GM21423 (cell line): ENCODE measurements around the gene CHCHD6.

ENCODE experiments used
- ATAC-seq: cut with Tn5 transposase; IDR thresholded peaks from one replicate; pipeline ENCODE4 v1.9.1; 2021; ENCODE audit warnings: mild to moderate bottlenecking, moderate library complexity; ENCODE audit not compliant: unreplicated experiment

CHCHD6 gene

DNA sequence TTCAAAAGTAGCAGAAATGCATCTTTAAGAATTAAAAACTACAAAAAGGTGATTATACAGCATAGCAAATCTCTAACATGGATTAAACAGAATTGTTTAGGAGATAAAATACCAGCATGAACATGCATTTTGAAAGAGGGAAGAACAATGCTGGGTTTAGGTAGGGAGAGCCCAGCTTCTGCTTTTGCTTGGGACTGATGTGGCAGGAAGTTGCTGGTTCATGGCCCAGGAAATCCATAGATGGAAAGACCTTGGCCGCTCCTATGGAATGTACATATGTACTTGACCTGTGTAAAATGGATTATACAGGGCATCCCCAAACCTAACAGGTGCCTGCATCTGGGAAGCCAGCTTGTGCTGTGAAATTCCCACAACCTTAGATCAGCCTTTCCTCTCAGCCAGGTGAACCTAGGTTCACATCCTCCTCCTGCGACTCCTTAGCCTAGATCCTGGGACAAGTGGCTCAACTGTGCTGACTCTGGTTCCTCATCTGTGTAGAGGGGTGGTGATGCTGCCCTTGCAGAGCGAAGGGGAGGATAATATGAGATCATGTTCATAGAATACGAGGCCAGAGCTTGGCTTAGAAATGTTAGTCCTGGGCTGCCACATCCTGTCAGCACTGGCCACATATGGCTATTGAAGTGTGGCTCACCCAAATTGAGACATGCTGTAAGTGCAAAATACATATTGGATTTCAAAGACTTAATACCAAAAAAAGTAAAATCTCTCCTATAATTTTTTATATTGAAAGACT, 231.9 kb downstream of the CHCHD6 start:
- no peak for ATAC-seq

DNA sequence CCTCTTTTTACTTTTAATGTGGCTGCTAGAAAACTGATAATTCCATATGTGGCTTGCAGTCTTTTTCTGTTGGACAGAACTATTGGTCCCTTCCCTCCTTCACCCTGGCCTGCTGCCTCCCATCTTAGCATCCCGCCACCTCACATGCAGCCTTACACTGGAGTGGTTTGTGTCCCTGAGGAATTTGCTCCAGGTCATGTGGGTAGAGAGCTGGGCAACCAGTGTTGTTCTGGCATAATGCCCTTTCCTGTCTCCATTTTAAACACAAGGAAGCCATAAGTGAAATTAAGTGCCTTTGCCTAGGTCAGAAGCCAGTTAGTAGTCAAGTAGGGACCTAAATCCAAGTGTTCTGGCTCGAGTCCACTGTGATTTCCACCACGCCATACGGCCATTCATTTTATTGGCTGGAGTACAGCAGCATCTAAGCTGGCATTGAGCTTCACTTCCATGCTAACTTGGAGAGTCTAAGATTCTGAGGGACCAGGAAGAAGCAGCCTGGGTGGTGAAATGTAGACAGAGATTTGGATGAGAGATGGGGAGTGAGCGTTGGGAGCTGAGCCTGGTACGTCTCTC, 232.9 kb downstream of the CHCHD6 start:
- no peak for ATAC-seq

DNA sequence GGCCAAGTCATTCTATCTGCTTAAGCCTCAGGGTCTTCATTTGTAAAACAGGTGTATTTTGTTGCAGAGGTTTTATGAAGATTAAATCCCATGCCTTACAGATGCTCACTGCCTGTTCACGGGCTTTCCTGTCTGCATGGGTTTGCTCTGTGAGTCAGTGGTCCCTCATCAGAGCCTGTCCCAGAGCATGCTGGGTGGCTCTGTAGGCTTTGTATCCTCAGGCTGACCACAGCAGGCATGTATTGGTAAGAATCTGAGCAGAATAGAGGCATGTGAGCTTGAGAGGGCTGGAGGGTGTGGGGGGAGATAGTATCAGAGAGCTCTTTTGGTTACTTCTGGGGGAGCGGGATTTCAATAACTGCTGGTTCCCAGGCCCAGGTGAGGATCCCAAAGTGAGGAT, 233.5 kb downstream of the CHCHD6 start:
- ATAC-seq: no peak

DNA sequence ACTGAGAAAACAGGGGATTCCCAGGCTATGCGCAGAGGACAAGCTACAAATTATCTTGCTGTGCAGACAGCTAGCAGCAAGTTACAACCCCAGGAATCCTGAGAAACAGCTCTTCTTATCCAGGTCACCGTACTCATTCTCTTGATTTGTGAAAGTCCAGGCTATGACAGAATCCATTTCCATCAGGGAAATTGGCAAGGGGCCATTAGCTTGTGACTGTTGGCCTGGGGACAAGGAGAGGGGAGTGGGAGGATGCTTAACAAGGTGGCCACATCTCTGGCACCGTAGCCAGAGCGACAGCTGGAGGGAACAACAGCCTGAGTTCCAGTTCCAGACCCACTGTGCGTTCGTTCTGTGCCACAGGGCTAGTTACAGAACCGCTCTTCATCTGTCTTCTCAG, 233.9 kb downstream of the CHCHD6 start:
- no peak for ATAC-seq

DNA sequence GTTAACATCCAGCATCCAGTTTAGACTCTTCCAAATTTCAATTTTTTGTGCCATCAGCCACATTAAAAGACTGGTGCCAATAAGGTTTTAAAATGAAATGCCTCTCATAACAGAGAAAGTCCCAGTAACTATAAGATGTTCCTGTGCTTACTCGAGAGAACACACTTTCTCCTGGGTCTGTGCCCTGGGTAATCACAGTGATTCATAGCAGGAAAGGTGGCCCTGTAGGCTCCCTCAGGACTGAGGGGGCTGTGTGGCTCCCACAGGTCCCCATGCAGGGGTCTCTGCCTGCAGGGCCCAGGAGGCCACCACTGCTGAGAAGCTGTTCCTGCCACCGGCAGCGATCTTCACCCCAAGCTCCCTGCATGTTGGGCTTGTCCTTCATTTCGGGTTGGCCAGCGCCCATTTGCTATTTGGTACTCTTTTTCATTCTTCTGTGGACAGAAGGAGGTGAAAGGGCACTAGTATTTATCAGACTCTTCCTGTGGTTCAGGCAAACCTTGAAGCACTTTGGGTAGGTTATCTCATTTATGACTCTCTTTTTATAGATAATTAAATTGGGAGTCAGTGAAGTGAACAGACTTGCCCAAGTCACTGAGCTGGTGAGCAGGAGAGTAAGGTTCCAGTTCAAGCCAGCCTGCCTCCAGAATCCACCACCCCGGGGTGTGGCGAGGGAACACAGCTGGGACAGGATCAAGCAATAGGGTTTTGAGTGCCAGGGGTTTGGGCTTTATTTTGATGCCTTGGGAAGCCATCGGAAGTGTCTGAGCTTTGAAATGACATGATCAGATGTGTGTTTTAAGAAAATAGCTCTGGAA, 234.7 kb downstream of the CHCHD6 start:
- no peak for ATAC-seq

DNA sequence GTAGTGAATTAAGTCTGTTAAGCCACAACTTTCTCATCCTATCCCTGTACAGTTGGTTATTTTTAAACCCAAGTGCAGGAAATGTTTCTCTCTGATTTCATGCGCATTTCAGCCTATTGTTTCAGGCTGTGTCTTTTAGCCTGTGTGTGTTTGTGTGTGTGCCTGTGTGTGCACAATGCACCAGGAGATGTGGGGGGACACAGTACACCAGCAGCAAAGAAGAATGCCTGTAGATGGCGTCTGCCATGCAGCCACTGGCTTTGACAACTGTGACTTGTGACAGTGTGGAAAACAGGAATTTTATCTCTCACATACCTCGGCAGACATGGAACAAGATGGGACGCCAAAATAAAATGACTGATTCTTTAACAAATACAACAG, 235.3 kb downstream of the CHCHD6 start:
- no peak for ATAC-seq

DNA sequence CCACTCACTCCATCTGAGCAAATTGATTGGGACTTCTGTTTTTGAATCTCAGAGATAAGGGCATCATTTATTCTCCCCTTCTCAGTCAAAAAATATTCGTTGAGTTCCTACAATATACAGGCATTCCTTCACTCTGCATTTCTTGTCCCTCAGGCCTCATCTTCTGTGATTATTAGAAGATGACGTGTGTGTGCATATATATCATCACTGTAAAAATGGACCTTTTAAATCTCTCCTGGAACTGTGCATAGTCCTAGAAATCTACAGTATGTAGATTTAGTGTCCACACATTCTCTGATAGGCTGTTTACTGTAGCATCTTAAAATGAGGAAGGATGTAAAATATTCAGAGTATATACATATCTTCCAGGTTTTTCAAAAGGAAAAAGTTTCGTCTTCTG, 235.7 kb downstream of the CHCHD6 start:
- no peak for ATAC-seq

DNA sequence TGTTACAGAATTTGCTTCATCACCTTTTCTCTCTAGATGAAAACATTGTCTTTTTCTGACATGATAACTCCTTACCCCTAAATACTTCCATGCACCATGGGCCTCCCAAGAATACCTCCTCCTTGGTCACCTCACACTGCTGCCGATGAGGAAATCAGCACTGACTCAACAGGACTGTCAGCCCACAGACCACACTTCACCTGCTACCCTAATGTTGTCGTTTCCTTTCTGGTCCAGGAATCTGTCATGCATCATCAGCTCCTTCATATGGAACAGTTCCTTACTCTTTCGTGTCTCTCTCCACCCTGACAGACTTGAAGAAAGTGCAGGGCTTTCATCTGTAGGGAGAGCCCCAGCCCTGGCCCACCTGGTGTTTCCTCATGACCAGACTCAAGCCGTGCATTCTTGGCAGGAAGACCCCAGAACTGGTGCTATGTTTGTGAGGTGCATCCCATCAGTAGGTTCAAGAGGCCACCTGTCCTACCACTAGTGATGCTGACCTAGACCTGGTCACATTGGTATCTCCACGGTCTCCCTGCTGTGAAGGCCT, 237.8 kb downstream of the CHCHD6 start:
- no peak for ATAC-seq

DNA sequence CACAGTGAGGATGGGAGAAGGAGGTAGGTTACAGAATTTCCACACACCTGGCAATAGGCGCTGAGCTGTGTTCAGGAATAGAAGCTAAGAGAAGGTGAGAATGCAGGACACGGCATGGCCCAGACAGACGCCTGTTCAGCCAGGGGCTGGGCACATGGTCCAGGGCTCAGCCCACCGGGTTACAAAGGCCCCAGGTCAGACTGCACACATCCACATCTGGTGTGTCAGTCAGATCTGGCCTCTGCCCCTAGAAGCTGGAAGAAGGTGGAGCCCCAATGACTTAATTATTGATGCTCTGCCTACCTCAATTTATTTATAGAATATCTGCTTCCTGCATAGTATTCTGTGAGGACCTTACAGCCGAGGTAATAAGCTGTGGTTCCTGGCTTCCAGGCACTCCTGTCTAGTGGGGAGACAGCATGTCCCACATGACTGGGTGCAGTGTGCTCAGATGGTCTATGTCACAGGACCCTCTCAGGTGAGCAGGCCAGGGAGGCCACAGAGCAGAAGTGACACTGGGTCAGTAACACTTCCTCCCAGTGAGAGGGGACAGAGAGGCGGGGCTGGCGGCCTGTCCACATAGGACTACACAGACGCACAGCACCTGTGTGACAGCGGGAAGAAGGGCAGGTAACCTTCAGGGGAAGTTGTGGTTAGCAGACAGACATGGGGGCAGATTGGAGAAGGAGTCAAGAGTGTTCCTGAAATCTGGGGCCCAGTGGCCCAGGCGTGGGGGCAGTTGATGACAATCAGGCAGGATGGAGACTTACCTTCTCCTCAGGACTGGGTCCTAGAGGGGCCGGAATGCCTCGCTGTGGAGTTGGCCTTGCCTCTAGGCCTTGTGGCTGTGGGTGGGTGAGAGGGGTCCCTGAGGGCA, 240.3 kb downstream of the CHCHD6 start:
- no peak for ATAC-seq

DNA sequence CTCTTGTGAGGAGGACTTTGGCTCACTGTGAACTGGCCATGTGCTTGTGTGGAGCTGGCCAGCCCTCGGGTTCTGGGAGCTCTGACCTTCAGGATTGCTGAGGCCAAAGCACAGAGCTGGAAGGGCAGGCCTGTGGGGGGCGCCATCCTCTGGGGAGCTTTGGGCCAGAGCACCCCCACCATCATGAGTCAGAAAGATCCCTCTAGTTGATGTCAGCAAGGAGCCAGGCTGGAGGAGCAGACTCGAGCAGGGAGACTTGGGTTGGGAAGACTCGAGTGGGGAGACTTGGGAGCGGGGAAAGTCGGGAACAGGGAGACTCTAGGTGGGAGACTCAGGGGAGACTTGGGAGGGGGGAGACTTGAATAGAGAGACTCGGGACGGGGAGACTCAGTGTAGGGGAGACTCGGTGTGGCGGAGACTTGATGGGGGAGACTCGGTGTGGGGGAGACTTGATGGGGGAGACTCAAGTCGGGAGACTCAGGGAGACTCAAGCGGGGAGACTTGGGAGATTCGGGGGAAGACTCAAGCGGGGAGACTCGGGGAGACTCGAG, 241.2 kb downstream of the CHCHD6 start:
- ATAC-seq: no peak

DNA sequence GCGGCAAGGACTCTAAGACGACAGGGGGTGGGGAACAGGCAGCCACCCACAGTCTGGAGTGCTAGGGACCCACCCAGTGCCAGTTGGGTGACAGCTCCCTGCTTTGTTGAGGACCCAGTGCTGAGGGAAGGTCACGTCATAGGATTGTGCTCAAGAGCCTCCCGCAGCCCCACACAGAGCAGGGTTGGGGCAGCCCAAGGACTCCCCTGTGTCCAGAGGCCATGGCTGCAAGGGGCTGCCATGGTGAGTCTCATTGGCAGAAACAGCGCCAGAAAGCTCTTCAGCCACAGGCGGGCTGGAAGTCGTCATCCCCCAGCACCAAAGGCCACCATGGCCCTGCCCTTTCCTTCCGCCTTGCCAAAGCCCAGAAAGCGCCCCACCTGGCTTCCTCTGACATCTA, 241.9 kb downstream of the CHCHD6 start:
- no peak for ATAC-seq

DNA sequence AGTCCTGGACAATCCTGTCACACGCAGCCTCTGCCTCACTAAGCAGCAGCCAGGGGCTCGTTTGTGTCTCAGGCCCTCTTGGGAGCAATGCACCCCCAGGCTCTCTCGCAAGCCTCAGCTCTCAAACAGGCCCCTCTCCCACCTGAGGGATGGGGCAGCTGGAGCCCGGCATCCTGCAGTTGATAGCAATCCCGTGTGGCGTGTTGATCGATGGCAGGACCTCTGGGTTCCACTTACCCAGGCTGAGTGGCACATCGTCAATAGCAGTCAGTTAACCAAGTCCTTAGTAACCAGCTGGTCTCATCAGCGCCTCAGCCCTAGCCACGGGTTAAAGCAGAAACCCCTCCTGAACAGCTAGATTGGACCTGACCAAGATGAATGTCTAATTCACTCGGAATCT, 242.4 kb downstream of the CHCHD6 start:
- no peak for ATAC-seq

DNA sequence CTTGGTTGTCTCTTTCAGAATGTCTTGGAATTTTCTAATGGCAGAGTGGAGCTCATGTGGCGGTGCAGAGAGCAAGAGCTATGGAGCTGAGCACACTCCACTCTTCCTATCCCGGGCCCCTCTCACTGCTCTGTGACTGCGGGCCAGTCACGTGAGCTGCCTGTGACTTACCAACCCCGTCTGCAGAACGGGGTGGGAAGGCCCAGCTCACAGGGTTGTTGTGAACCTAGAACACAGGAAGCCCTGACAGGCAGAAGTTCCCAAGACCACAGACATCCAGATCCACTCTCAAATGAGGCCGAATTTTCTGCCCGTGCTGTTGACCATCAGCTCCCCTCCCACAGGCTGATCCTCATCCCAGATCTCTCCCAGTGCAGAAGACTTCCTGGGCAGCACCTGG, 243.4 kb downstream of the CHCHD6 start:
- ATAC-seq: no peak

DNA sequence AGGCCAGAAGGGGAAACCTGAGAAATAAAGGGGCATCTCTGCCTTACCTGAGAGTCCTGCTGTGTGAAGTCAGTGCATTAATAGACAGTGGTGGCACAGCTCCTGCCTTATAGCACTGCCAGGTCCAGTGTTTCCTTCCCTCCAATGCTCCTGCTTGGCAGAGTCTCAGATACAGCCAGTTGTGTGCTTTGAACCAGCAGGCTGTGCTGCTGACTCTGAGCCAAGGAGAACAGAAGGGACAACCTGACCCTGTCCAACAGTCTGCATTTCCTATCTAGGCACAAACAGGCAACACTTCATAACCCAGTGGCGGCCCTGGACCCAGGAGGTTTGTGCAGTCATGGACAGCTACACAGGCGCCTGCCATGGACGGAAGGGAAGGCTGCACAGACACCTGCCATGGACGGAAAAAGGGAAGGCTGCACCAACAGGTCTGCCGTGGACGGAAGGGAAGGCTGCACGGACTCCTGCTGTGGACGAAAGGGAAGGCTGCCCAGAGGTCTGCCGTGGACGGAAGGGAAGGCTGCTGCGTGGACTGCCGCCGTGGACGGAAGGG, 245.0 kb downstream of the CHCHD6 start:
- ATAC-seq: no peak

DNA sequence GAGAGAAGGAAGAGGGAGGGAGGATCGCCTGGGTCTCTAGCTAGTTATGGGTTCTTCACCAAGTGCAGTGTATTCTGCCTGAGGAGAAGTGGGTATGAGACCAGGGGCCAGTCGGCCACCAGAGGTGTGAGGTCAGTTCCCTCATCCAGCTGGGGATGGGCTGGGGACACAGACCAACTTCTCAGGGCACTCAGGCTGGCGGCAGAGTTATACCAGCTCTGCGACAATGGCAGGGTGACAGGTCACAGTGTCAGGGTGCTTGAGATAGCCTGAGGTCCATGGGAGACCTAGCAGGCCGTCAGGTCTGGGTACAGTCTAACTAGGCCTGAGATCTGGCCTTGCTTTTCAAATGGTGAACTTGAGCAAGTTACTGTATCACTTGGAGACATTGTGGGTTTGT, 247.5 kb downstream of the CHCHD6 start:
- no peak for ATAC-seq

DNA sequence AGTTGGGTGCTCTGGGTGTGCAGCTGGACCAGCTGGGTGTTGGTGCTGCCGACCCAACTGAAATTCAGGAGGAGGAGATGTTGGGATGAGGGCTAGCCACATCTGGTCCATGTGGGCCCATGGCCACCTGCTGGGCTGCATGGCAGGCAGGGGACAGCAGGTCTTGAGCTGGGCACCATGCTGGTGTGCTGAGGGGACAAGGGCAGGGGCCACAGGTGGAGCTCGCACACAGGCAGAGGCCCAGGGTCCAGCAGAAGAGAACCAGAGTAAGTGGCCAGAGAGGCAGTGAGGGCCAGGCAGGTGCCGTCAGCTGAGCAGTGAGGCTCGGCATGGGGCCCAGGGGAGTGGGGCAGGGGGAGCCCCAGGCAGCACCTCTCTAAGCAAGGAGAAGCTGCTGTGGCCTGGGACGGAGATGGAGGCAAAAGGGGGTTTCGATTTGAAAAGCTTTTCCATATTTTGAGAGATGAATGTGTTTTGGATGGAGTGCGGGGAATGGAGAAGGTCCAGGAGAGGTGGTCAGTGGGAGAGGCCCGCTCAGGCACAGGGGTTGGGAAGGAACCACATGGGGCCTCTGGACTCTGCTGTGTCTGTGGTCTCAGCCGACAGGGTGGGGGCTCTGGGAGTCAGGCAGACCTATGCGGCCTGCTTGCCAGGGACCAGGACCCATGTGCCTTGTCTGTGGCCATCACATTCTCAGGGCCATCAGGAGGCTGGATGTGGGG, 248.4 kb downstream of the CHCHD6 start:
- ATAC-seq: no peak

DNA sequence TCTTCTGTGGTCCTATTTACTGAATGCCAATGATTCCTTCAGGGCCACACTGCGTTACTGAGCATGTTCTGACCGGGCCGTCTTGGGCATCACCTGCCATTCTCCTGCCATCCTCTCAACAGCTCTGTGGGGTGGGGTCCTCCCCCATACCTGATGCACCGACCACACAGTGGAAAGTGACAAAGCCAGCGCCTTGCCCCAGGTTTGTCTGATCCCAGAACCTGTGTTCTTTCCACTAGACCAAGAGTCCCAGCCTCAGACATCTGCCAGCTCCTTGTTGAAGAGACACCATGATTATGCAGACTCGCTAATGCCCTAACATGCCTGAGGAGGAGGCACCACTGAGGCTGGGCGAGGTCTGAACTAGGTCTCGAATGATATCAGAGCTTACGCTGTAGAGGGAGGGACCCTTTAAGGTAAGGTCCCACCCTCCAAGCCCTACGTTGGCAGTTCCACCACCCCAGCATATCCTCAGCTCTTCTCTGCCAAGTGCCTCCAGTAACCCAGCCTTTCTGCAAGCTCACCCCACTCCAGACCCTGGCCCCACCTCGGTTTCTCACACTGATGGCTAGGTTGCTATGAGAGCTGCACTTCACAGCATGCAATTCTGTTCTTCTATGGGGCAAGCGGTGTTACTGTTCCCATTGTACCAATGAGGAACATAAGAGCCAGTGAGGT, 249.1 kb downstream of the CHCHD6 start:
- no peak for ATAC-seq

DNA sequence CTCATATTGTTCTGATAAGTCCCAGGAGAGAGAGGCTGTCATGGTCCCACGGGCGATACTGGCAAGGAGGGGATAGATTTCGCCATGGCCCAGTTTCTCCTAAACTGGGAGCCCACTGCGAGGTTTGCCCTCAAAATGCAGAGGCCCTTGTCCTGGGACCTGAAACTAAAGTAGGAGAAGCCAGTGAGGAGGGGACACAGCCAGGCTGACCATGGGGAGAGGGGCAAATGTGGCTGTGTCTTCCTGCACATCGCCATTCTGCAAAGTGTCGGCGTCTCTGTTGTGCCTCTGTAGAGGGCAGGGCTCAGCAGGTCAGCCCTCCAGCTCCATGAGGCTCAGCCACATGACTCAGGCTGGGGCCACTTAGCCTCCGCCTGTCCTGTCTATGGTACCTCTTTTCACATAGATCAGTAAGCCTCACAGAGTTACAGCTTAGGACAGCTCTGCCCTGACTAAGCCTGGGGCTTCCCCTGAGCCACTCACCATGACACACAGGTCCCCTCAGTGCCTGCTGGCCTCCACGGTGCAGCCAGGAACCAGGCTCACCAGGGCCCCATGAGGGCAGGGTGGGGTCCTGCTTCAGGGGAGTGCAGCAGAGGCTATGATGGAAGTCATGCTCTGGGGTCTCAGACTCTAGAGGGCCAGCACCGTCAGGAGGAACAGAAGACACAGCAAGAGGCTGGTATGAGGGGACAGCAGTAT, 250.3 kb downstream of the CHCHD6 start:
- ATAC-seq: no peak
